Duodenal mucosa (tissue), 2 donors: ENCODE results near the gene ZCCHC10.
"Not testable (repeated sequence)": the region's sequence is repeated elsewhere in the genome, so short reads cannot be mapped to it uniquely, and the experiment has no call there.

Source experiments
- H3K27ac ChIP-seq: one replicate; pipeline ENCODE4 v1.7.0; 2013; ENCODE audit warnings: low read depth, low read length
- H3K27me3 ChIP-seq, 2 donors: one replicate each; pipeline ENCODE4 v1.7.0; 2013; ENCODE audit warnings: low read length in 2 of 2, control low read depth in 1 of 2; ENCODE audit not compliant: insufficient read depth in 2 of 2, control insufficient read depth in 1 of 2
- H3K36me3 ChIP-seq, 2 donors: one replicate each; pipeline ENCODE4 v1.7.0; 2013; ENCODE audit warnings: low read length in 2 of 2, control low read depth in 1 of 2; ENCODE audit not compliant: insufficient read depth in 2 of 2, control insufficient read depth in 1 of 2
- H3K4me1 ChIP-seq, 2 donors: one replicate each; pipeline ENCODE4 v1.7.0; 2013; ENCODE audit warnings: low read length in 2 of 2, control low read depth in 1 of 2; ENCODE audit not compliant: insufficient read depth in 2 of 2, control insufficient read depth in 1 of 2
- H3K4me3 ChIP-seq, 2 donors: one replicate each; pipeline ENCODE4 v1.7.0; 2013; ENCODE audit warnings: low read length in 2 of 2, low read depth in 1 of 2
- H3K9ac ChIP-seq, 2 donors: one replicate each; pipeline ENCODE4 v1.7.0; 2013; ENCODE audit warnings: low read length in 2 of 2, low read depth in 1 of 2
- H3K9me3 ChIP-seq, 2 donors: one replicate each; pipeline ENCODE4 v1.7.0; 2013; ENCODE audit warnings: low read length in 2 of 2, control low read depth in 1 of 2; ENCODE audit not compliant: control insufficient read depth in 1 of 2

Gene ZCCHC10

DNA sequence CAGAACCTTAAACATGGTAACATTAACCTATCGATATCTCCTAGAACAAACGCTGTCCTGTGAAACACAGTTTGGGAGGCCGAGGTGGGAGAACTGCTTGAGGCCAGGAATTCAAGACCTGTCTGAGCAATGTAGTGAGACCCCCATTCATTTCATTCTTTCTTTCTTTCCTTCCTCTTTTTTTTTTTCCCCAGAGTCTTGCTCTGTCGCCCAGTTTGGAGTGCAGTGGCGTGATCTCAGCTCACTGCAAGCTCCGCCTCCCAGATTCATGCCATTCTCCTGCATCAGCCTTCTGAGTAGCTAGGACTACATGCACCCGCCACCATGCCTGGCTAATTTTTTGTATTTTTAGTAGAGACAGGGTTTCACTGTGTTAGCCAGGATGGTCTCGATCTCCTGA, 20.2 kb upstream of the ZCCHC10 start:
- not testable (repeated sequence) for H3K36me3 ChIP-seq, H3K27me3 ChIP-seq, H3K4me3 ChIP-seq, H3K9me3 ChIP-seq, H3K27ac ChIP-seq, H3K9ac ChIP-seq
- peaks cover 16 to 17% of the 10 kb centered on the region in 2 donors for H3K4me1 ChIP-seq

DNA sequence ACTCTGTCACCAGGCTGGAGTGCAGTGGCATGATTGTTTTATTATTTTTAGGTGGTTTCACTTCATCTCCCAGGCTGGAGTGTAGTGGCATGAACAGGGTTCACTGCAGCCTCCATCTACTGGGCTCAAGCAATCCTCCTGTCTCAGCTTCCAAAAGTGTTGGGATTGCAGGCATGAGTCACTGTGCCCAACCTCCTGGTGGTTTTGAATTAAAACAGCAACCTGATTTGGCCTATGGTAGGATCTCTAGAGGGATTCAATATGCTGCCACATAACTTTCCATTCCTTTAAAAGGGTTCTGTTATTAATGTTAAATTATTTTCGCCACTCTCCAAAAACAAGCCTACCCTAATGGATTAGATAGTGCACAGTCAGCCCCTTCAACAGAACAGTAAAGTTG, 15.6 kb upstream of the ZCCHC10 start:
- Histone ChIP-seq H3K36me3 (no peaks in the 10 kb centered on the region), H3K27me3 (no peaks in the 10 kb centered on the region), H3K4me3 (no peak overlapping the region), H3K27ac (no peak overlapping the region), H3K9ac (no peak overlapping the region), H3K4me1 (no peaks in the 10 kb centered on the region), H3K9me3 (no peaks in the 10 kb centered on the region)

DNA sequence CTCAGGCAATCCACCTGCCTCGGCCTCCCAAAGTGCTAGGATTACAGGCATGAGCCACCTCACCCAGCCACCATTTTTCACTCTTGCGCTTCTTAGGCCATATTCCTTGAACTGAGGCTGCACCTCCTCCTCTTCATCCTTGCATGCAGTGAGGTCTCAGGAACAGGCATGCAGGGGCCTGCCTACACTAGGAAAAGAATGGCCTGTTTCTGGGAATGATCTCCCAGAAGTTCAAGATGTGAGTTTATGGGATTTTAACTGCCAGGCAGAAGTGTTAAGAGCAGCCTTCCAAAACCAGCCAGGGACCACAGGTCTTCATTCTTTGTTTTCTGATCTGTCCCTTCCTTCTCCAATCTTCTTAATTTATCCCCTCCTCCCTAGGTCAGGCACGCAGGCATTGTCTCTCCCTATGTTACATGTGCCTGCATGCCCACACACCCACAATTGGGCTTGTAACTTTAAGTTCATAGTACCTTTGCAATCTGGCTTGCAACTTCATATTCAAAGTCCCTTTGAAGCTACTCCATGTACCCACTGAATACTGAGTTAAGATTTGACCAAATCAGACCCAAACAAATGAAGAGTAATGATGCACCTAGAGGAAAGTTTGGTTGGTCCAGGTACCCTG, 14.9 kb upstream of the ZCCHC10 start:
- Histone ChIP-seq H3K4me3 (no peak overlapping the region), H3K4me1 (no peaks in the 10 kb centered on the region), H3K36me3 (no peaks in the 10 kb centered on the region), H3K27me3 (no peaks in the 10 kb centered on the region), H3K27ac (no peak overlapping the region), H3K9me3 (no peaks in the 10 kb centered on the region), H3K9ac (no peak overlapping the region)

DNA sequence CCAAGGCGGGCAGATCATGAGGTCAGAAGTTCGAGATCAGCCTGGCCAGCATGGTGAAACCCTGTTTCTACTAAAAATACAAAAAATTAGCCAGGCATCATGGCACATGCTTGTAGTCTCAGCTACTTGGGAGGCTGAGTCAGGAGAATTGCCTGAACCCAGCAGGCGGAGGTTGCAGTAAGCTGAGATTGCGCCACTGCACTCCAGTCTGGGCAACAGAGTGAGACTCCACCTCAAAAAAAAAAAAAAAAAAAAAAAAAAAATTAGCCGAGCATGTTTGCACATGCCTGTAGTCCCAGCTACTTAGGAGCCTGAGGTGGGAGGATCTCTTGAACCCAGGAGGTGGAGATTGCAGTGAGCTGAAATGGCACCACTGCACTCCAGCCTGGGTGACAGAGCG, 10.3 kb upstream of the ZCCHC10 start:
- not testable (repeated sequence) for H3K9me3 ChIP-seq, H3K27ac ChIP-seq, H3K4me3 ChIP-seq, H3K4me1 ChIP-seq, H3K27me3 ChIP-seq, H3K9ac ChIP-seq, H3K36me3 ChIP-seq

DNA sequence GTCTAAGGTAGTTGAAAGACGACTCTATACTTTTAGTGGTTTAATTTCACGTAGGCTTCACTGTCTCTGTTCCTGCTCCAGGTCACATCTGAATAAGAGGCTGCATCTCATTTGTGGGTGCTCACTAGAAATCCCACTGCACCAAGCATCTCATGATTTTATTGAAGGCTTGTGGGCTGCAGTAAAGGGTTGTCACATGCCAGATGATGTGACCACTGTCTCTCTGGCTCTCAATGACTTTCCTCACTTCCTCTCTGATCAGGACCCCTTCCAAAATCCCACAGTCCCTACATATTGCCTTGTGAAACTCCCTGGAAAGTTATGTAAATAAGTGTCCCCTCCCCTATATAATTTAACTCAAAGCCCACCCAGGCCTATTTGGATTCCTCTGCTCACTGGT, 8.9 kb upstream of the ZCCHC10 start:
- no peaks in the 10 kb centered on the region for H3K36me3 ChIP-seq
- H3K27ac ChIP-seq, result no peak overlapping the region
- H3K27me3 ChIP-seq, result no peaks in the 10 kb centered on the region
- H3K9me3 ChIP-seq, result no peaks in the 10 kb centered on the region
- H3K4me3 ChIP-seq, result no peak overlapping the region
- no peak overlapping the region for H3K9ac ChIP-seq
- H3K4me1 ChIP-seq, result peaks cover 0 to 8% of the 10 kb centered on the region in 2 donors

DNA sequence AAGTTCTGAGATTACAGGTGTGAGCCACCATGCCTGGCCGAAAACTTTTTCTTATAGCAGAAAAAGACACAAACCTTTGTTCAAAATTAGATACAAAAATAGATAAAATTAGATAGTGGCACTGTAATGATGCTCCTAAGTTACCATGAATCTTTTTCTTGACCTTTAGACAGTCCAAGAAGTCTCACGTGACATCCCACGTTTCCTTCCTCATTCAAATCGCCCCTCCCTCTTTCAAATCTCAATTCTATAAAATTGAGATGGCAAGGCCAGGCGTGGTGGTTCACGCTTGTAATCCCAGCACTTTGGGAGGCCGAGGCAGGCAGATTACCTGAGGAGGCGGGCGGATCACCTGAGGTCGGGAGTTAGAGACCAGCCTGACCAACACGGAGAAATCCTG, 7.7 kb upstream of the ZCCHC10 start:
- H3K9ac ChIP-seq, result no peak overlapping the region
- no peaks in the 10 kb centered on the region for H3K9me3 ChIP-seq
- H3K36me3 ChIP-seq, result no peaks in the 10 kb centered on the region
- H3K27ac ChIP-seq, result no peak overlapping the region
- H3K4me1 ChIP-seq, result peaks cover 0 to 8% of the 10 kb centered on the region in 2 donors
- H3K27me3 ChIP-seq, result no peaks in the 10 kb centered on the region
- H3K4me3 ChIP-seq, result no peak overlapping the region

DNA sequence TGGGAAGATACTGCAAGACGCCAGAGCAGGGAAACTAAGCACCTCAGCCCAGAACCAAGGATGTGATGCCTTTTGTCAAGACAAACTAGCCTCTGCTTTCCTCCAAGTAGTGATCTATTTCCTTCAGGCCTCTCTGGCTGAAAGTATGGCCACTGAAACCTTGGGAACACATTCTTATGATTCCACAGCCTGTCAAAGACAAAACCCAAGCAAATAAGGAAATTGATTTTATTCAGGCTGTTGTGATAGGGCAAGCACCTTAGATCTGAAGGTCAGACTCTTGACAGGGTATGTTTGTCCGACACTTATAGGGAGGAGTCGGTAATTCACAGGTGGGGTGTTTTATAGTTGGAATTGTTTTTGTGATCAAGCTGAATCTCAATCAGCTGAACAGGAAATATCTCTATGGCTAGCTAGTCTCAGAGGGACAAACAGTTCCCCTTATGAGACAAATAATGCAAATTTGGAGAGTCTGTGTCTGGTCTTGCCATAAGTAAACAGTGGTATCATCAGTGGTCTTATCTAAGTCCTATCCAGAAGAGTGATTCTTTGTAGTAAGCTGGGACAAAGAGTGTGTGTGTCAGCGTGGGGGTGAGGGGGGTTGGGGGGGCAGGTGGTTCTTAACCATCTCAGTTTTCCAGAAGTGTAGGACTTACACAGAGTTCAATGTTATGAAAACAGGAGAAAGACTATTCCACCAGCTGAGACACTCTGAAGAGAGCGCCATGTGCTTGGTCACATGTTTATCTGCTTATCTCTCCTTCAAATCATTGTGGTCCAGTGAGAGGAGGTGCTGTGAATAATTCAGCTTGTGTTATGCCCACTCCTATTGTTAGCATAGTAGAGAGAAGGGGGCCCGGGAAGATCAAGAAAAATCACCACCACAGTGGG, 6.7 kb upstream of the ZCCHC10 start:
- Histone ChIP-seq H3K9me3 (no peaks in the 10 kb centered on the region), H3K27ac (no peak overlapping the region), H3K27me3 (no peaks in the 10 kb centered on the region), H3K36me3 (no peaks in the 10 kb centered on the region), H3K4me1 (peaks cover 0 to 8% of the 10 kb centered on the region in 2 donors), H3K4me3 (no peak overlapping the region), H3K9ac (no peak overlapping the region)

DNA sequence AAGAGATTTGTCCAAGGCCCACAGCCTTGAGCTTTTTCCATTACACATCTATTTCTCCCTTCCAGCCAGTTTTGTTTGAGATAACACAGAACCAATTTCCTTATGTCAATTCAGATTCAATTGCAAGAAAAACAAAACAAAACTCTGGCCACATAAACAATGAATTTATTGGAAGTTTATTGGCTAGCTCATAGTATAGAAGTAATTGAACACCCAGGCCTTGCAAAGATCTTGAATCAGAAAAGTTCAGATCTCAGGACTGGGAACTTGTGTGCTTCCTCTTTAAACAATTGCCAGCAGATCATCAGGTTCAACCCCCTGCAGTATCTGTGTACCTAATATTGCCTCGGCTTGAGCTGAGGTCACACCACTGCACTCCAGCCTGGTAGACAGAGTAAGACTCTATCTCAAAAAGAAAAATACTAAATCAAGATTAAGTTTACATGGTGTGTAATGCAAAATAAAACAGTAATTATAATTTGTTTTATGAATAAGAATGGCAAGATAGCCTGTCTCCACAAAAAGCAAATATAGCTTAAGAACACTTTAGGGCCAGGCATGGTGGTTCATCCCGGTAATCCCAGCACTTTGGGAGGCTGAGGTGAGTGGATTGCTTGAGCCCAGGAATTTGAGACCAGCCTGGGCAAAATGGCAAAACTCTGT, 4.1 kb upstream of the ZCCHC10 start:
- Histone ChIP-seq H3K27me3 (no peaks in the 10 kb centered on the region), H3K9me3 (no peaks in the 10 kb centered on the region), H3K27ac (no peak overlapping the region), H3K9ac (no peak overlapping the region), H3K4me1 (peaks cover 1 to 11% of the 10 kb centered on the region in 2 donors), H3K36me3 (no peaks in the 10 kb centered on the region), H3K4me3 (no peak overlapping the region)

DNA sequence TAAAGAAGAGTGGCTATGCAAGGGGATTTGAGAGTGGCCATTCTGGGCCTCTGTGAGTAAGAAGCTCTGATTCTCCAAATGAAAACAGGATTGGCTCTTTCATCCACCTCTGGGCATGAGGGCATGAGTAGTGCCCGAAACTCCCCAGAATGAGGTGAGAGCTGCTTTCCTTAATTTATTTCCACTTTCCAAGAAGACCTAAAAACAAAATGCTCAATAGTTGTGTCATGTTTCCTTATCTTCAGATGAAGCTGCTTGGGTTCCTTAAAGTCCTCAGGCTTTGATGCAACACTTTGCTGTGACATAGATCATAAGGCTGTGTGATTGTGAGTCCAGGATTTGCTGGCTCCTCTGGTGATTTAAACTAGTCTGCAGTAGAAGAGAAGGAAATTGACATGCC, 3.1 kb upstream of the ZCCHC10 start:
- H3K27ac ChIP-seq, result no peak overlapping the region
- no peaks in the 10 kb centered on the region for H3K9me3 ChIP-seq
- peaks cover 4 to 12% of the 10 kb centered on the region in 2 donors for H3K4me1 ChIP-seq

DNA sequence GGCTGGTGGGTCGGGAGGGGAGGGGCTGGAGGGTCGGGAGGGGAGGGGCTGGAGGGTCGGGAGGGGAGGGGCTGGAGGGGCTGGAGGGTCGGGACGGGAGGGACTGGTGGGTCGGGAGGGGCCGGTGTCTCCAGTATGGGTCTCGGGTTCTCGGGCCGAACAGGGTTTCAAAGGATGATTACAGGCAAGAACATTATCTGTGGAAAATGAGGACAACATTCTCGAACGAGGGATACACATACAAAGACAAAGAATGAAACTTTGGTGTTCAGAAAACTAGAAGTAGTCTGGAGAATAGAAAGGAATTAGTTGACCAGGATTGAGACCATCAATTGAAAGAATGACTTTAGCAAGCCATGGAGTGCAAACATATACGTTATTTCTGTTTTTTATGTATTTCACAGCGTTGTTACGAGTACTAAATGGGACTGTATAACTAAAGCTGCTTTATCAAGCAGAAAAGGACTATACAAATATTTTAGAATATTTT, 360 bp upstream of the ZCCHC10 start:
- H3K36me3 ChIP-seq, result peaks cover 0 to 8% of the 10 kb centered on the region in 2 donors
- no peak overlapping the region for H3K27ac ChIP-seq
- H3K27me3 ChIP-seq, result no peaks in the 10 kb centered on the region
- peak overlapping the region; percentile 52 to 92 for H3K4me3 ChIP-seq
- no peaks in the 10 kb centered on the region for H3K9me3 ChIP-seq
- peaks cover 4 to 7% of the 10 kb centered on the region in 2 donors for H3K4me1 ChIP-seq
- peak overlapping the region in 1 of 2 donors; percentile 43 for H3K9ac ChIP-seq

More for the DNA sequence above, 3.1 kb upstream of the ZCCHC10 start:
- Histone ChIP-seq H3K36me3 (peaks cover 0 to under 1% of the 10 kb centered on the region in 2 donors), H3K27me3 (no peaks in the 10 kb centered on the region), H3K4me3 (no peak overlapping the region), H3K9ac (no peak overlapping the region)
